Measurements from ENCODE around the gene KDM2A. TPM values are rescaled to one million over a fixed set of nuclear protein-coding genes. Genes with fewer than 3 reads are reported as not detected.

KDM2A gene
- total and polyA plus RNA-seq, 2 of the 13 experiments (the other 11 are each of a cell fraction or from before 2014, with no cell fraction given), result 31.3 to 31.4 TPM

DNA sequence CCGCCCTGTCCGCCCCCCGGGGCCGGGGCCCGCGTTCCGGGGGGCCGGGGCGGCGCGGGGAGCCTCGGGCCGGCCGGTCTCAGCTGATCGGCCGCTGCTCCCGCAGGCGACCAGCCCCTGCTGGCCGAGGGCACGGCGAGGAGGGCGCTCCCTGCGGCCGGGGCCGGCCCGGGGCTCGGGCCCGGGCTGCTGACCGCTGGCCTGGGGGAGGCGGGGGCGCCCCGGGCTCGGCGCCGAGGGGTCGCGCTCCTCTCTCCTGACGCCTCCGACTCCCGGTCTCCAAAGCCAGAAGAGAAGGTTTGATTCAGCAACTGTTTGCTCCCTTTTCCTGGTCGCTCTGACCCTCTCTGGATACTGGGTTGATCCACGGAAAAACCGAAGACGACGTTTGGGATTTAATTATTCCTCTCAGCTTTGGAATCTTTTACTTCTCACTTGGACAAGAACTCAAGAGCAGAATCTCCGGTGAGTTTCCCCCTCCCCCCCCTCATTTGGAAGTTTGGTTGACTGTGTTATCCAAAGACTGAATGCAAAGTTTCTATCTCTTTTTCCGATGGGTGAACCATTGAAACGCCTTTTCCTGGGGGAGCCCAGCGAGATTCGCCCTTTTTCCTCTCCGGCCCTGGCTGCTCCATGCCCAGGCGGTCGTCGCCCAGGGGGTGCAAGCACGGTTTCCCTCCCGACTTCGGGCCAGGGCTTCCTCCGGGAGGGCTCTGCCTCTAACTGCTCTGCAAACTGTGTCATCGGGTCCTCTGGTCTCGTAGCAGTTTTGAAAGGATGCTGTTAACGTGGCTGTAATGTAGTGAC is 725 bp downstream of the KDM2A start (continued):
- TF ChIP-seq, protein P1, sequence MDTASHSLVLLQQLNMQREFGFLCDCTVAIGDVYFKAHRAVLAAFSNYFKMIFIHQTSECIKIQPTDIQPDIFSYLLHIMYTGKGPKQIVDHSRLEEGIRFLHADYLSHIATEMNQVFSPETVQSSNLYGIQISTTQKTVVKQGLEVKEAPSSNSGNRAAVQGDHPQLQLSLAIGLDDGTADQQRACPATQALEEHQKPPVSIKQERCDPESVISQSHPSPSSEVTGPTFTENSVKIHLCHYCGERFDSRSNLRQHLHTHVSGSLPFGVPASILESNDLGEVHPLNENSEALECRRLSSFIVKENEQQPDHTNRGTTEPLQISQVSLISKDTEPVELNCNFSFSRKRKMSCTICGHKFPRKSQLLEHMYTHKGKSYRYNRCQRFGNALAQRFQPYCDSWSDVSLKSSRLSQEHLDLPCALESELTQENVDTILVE (CRISPR knock-in tag; IDR thresholded peaks at IDR 0.05), result no peak
- no peak for TF ChIP-seq ZNF180 (CRISPR knock-in tag; IDR thresholded peaks at IDR 0.05; ENCODE audit: borderline replicate concordance, low read depth)
- peak; percentile 48; the same call in 1 of the 2 replicates for TF ChIP-seq PHF8 (CRISPR knock-in tag; IDR thresholded peaks at IDR 0.05)
- TF ChIP-seq NFE2L1 (CRISPR knock-in tag; IDR thresholded peaks at IDR 0.05; ENCODE audit: borderline replicate concordance), result no peak
- TF ChIP-seq, protein P2, sequence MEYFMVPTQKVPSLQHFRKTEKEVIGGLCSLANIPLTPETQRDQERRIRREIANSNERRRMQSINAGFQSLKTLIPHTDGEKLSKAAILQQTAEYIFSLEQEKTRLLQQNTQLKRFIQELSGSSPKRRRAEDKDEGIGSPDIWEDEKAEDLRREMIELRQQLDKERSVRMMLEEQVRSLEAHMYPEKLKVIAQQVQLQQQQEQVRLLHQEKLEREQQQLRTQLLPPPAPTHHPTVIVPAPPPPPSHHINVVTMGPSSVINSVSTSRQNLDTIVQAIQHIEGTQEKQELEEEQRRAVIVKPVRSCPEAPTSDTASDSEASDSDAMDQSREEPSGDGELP (IDR thresholded peaks at IDR 0.05; ENCODE audit: borderline replicate concordance, low read depth), result peak; percentile 21; the same call in 1 of the 2 replicates
- no peak for TF ChIP-seq ZBTB7A (CRISPR knock-in tag; IDR thresholded peaks at IDR 0.05)
- TF ChIP-seq HNRNPUL1 (IDR thresholded peaks at IDR 0.05; ENCODE audit: low read depth, low read length), result no peak
- no peak for TF ChIP-seq ADNP (CRISPR knock-in tag; IDR thresholded peaks at IDR 0.05)
- TF ChIP-seq ZNF652 (CRISPR knock-in tag; IDR thresholded peaks at IDR 0.05; ENCODE audit: borderline replicate concordance, low read depth), result no peak
- TF ChIP-seq ZNF547 (CRISPR knock-in tag; IDR thresholded peaks at IDR 0.05), result no peak
- no peak; the same call in 1 of the 2 replicates for TF ChIP-seq ZIK1 (CRISPR knock-in tag; IDR thresholded peaks at IDR 0.05; ENCODE audit: borderline replicate concordance, low read depth)
- TF ChIP-seq PCBP1 (IDR thresholded peaks at IDR 0.05; ENCODE audit: borderline replicate concordance, low read depth, low read length), result no peak
- TF ChIP-seq WIZ (CRISPR knock-in tag; IDR thresholded peaks at IDR 0.05), result no peak
- no peak for TF ChIP-seq FOXK2 (IDR thresholded peaks at IDR 0.05)
- no peak for TF ChIP-seq ZNF766 (CRISPR knock-in tag; IDR thresholded peaks at IDR 0.05; ENCODE audit: borderline replicate concordance)
- no peak for TF ChIP-seq HNF4A (CRISPR knock-in tag; IDR thresholded peaks at IDR 0.05)
- no peak for TF ChIP-seq NFYB (CRISPR knock-in tag; IDR thresholded peaks at IDR 0.05)
- 0 out of 2 replicates have a peak, but pooled peaks have one; percentile 40 for TF ChIP-seq ZC3H13 (CRISPR knock-in tag; IDR thresholded peaks at IDR 0.05)
- TF ChIP-seq SOX5 (CRISPR knock-in tag; IDR thresholded peaks at IDR 0.05; ENCODE audit: borderline replicate concordance), result no peak
- TF ChIP-seq, protein P3, sequence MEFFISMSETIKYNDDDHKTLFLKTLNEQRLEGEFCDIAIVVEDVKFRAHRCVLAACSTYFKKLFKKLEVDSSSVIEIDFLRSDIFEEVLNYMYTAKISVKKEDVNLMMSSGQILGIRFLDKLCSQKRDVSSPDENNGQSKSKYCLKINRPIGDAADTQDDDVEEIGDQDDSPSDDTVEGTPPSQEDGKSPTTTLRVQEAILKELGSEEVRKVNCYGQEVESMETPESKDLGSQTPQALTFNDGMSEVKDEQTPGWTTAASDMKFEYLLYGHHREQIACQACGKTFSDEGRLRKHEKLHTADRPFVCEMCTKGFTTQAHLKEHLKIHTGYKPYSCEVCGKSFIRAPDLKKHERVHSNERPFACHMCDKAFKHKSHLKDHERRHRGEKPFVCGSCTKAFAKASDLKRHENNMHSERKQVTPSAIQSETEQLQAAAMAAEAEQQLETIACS (CRISPR knock-in tag; IDR thresholded peaks at IDR 0.05), result no peak
- TF ChIP-seq, protein P4, sequence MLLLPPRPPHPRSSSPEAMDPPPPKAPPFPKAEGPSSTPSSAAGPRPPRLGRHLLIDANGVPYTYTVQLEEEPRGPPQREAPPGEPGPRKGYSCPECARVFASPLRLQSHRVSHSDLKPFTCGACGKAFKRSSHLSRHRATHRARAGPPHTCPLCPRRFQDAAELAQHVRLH (CRISPR knock-in tag; IDR thresholded peaks at IDR 0.05; ENCODE audit: borderline replicate concordance, low read depth), result no peak
- TF ChIP-seq BORCS8-MEF2B (CRISPR knock-in tag; IDR thresholded peaks at IDR 0.05), result 0 out of 2 replicates have a peak, but pooled peaks have one; percentile 23
- no peak for TF ChIP-seq ZNF777 (CRISPR knock-in tag; IDR thresholded peaks at IDR 0.05)
- TF ChIP-seq, protein P5, sequence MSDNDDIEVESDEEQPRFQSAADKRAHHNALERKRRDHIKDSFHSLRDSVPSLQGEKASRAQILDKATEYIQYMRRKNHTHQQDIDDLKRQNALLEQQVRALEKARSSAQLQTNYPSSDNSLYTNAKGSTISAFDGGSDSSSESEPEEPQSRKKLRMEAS (IDR thresholded peaks at IDR 0.05), result 0 out of 2 replicates have a peak, but pooled peaks have one; percentile 5
- no peak for TF ChIP-seq ZNF781 (CRISPR knock-in tag; IDR thresholded peaks at IDR 0.05; ENCODE audit: borderline replicate concordance, not compliant biosample characterization)
- TF ChIP-seq, protein P6, sequence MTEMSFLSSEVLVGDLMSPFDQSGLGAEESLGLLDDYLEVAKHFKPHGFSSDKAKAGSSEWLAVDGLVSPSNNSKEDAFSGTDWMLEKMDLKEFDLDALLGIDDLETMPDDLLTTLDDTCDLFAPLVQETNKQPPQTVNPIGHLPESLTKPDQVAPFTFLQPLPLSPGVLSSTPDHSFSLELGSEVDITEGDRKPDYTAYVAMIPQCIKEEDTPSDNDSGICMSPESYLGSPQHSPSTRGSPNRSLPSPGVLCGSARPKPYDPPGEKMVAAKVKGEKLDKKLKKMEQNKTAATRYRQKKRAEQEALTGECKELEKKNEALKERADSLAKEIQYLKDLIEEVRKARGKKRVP (CRISPR knock-in tag; IDR thresholded peaks at IDR 0.05), result 0 out of 4 replicates have a peak, but pooled peaks of 1 of the 2 experiments have one; percentile 20
